PFSK-1 (cell line): ENCODE results near the gene BAZ1B.

ENCODE experiments used
- FOXP2 ChIP-seq: optimal IDR thresholded peaks from 2 replicates; pipeline ENCODE3; 2011; ENCODE audit warnings: borderline replicate concordance, control low read depth, inconsistent platforms; ENCODE audit not compliant: insufficient read depth; ENCODE audit errors: extremely low read length, extremely low read depth
- POLR2AphosphoS5 ChIP-seq: IDR thresholded peaks from 2 replicates; pipeline ENCODE4 v1.6.1; 2012; ENCODE audit warnings: low read depth, mild to moderate bottlenecking, control low read depth, low read length, moderate library complexity
- SIN3A ChIP-seq: IDR thresholded peaks from 2 replicates; pipeline ENCODE4 v1.6.1; 2012; ENCODE audit warnings: mild to moderate bottlenecking, low read length, moderate library complexity, borderline replicate concordance; ENCODE audit not compliant: insufficient read depth
- TAF1 ChIP-seq: IDR thresholded peaks from 2 replicates; pipeline ENCODE4 v1.6.1; 2012; ENCODE audit warnings: low read length, control low read depth, borderline replicate concordance; ENCODE audit not compliant: insufficient read depth
- TF ChIP-seq, protein P1 (sequence below), 2 experiments: IDR thresholded peaks; 2 replicates each; pipeline versions ENCODE4 v1.6.1 to v1.8.0; 2011 to 2012; ENCODE audit warnings: low read depth in 2 of 2, low read length in 2 of 2, control low read depth in 1 of 2, inconsistent platforms in 1 of 2, mild to moderate bottlenecking in 1 of 2, moderate library complexity in 1 of 2; ENCODE audit not compliant: insufficient read depth in 1 of 2

Gene BAZ1B

DNA sequence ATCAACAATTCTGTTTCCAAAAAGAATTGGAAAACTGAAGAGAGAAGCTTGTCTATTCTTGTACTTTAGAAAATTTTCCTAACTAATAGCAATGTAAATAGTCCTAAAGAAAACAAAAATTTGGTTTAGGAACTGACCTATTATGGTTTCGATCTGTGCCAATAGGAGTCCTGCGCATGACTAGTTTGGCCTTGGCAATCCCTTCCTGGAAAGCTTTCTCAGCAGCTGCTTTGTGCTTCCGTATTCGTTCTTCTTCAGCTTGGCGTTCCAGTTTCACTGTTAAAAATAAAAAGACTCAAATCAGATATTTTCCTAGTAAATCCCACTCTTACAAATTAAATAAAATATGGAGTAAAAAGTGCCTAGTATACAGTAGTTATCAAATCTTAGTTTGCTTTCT, 51.9 kb downstream of the BAZ1B start:
- TF ChIP-seq, protein P1, sequence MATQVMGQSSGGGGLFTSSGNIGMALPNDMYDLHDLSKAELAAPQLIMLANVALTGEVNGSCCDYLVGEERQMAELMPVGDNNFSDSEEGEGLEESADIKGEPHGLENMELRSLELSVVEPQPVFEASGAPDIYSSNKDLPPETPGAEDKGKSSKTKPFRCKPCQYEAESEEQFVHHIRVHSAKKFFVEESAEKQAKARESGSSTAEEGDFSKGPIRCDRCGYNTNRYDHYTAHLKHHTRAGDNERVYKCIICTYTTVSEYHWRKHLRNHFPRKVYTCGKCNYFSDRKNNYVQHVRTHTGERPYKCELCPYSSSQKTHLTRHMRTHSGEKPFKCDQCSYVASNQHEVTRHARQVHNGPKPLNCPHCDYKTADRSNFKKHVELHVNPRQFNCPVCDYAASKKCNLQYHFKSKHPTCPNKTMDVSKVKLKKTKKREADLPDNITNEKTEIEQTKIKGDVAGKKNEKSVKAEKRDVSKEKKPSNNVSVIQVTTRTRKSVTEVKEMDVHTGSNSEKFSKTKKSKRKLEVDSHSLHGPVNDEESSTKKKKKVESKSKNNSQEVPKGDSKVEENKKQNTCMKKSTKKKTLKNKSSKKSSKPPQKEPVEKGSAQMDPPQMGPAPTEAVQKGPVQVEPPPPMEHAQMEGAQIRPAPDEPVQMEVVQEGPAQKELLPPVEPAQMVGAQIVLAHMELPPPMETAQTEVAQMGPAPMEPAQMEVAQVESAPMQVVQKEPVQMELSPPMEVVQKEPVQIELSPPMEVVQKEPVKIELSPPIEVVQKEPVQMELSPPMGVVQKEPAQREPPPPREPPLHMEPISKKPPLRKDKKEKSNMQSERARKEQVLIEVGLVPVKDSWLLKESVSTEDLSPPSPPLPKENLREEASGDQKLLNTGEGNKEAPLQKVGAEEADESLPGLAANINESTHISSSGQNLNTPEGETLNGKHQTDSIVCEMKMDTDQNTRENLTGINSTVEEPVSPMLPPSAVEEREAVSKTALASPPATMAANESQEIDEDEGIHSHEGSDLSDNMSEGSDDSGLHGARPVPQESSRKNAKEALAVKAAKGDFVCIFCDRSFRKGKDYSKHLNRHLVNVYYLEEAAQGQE (IDR thresholded peaks at IDR 0.05; ENCODE audit: insufficient read depth in 1 of 2, low read depth in 2 of 2, low read length in 2 of 2), result no peak
- TF ChIP-seq SIN3A (no peak), POLR2AphosphoS5 (no peak), FOXP2 (no peak), TAF1 (no peak)

DNA sequence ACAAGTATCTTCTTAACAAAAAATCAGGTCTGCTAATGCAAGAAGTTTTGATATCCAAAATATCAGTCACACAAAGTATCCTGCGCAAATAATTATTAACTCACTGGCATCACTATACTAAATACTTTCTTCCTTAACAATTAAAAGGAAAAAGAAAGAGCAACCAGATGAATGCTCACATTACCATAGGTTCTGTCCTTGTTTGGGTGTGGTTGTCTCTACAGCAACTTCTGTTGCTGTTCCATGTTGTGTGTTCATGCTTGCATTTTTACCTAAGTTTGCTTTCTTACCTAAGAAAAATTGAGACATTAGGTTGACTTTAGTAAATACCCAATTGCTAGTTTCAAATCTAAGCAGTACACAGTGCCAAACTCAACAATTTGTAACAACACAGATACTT, 56.0 kb downstream of the BAZ1B start:
- no peak for TF ChIP-seq FOXP2
- no peak for TF ChIP-seq SIN3A
- TF ChIP-seq, protein P1 (IDR thresholded peaks at IDR 0.05; ENCODE audit: insufficient read depth in 1 of 2, low read depth in 2 of 2, low read length in 2 of 2), result no peak
- TF ChIP-seq POLR2AphosphoS5, result no peak
- no peak for TF ChIP-seq TAF1

DNA sequence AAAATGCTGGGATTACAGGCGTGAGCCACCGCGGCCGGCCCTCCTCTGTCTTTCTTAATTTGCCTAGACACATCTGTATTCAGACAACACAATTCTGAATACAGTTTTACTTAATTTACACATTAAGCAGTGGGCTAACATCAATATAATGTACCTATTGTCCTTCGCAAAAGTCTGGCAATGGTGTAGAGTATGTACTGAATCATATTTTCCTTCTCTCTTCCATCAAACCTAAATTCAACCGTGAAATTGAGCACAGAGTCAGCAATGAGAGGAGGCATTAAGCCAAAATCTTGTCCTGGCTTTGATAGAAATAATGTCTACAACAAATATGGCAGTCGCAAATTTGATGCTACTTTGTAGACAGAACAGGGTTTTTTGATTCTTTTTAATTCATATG, 58.1 kb downstream of the BAZ1B start:
- TF ChIP-seq TAF1, result no peak
- no peak for TF ChIP-seq SIN3A
- TF ChIP-seq FOXP2, result no peak
- TF ChIP-seq, protein P1 (IDR thresholded peaks at IDR 0.05; ENCODE audit: insufficient read depth in 1 of 2, low read depth in 2 of 2, low read length in 2 of 2), result no peak
- no peak for TF ChIP-seq POLR2AphosphoS5

DNA sequence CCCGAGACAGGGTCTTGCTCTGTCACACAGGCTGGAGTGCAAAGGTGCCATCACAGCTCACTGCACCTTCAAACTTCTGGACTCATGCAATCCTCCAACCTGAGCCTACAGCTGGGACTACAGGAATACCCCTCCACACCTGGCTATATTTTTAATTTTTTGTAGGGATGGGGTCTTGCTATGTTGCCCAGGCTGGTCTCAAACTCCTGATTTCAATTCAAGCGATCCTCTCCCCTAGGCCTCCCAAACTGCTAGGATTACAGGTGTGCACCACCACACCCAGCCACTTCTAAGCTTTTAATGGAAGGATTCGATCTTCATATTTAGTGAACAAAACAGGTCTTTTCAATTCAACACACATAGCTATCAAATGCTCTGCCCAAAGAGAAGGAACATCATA, 58.8 kb downstream of the BAZ1B start:
- TF ChIP-seq FOXP2 (no peak), TAF1 (no peak), SIN3A (no peak), POLR2AphosphoS5 (no peak)
- TF ChIP-seq, protein P1 (IDR thresholded peaks at IDR 0.05; ENCODE audit: insufficient read depth in 1 of 2, low read depth in 2 of 2, low read length in 2 of 2), result no peak

DNA sequence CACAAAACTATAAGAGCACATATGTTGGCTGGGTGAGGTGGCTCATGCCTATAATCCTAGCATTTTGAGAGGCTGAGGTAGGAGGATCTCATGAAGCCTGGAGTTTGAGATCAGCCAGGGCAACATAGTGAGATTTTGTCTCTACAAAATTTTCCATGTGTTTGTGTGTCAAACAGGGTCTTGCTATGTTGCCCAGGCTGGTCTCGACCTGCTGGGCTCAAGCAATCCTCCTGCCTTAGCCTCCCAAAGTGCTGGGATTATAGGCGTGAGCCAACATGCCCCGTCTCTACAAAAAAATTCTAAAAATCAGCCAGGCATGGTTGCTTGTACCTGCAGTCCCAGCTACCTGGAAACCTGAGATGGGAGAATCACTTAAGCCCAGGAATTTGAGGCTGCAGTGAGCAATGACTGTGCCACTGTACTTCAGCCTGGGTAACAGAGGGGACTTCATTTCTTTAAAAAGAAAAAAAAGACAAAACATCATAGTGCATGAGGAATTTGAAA, 60.3 kb downstream of the BAZ1B start:
- no peak for TF ChIP-seq SIN3A
- no peak for TF ChIP-seq TAF1
- TF ChIP-seq FOXP2, result no peak
- no peak for TF ChIP-seq POLR2AphosphoS5
- TF ChIP-seq, protein P1 (IDR thresholded peaks at IDR 0.05; ENCODE audit: insufficient read depth in 1 of 2, low read depth in 2 of 2, low read length in 2 of 2), result no peak
